Fibroblast of the conjunctiva (primary cell): ENCODE measurements around the gene NR2C2.

ENCODE experiments used
- DNase-seq: peaks from one replicate; pipeline ENCODE4 v3.0.0-alpha.2; 2010; ENCODE audit warnings: low read depth

NR2C2 gene

GRCh38 chr3:15064299-15064834, 117.0 kb downstream of the NR2C2 start:
- no peak for DNase-seq

DNA sequence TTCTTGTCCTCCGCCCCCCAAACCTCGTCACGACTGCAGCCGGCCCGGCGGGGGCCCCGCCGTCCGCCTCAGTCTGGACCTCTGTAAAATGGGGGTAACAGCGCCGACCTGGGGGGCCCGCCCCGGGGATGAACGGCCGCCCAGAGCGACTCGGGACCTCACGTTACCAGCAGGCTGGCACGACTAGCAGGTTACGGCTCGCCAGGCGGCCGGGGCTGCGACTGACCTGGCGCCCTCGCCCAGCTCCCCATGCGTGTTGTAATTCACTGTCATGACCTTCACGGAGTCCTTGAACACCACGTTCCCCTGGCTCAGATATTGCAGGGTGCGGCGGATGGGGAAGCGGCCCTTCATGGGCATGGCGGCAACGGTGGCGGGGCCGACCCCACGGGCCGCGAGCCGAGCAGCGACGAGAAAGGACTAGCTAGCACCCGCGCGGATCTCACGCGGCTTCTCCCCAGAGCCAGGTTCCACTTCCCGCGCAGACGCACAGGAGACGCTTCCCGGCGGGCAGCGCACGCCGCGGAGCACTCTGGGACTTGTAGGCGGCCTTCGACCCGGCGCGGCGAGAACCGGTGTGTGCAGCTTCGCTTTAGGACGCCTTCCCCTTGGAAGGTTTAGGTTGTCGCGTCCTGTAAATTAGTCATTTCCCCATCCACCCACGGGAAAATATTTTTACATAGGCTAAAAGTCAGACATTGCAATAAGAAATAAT, 117.6 kb downstream of the NR2C2 start, which contains the start of gene MRPS25:
TSS of gene MRPS25 (minus strand) at position 481 of the 715 bp plus-strand sequence. CDS start at position 360, 121 bp downstream.
- DNase-seq = peak; percentile 80

DNA sequence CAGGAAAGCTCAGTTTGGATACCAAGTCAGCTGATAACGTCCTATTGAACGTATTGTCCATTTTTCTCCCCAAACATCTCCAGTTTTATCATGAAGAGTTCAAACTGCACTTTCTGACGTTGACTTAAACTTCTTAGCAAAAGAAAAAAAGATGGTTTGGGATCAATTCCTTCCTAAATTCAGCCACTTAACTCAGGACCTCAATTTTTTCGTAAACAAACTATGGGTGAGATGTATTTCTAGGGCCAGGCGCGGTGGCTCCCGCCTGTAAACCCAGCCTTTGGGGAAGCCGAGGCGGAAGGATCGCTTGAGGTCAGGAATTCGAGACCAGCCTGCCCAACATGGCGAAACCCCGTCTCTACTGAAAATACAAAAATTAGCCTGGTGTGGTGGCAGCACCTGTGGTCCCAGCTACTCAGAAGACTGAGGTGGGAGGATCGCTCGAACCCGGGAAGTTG, 118.2 kb downstream of the NR2C2 start:
- no peak for DNase-seq

DNA sequence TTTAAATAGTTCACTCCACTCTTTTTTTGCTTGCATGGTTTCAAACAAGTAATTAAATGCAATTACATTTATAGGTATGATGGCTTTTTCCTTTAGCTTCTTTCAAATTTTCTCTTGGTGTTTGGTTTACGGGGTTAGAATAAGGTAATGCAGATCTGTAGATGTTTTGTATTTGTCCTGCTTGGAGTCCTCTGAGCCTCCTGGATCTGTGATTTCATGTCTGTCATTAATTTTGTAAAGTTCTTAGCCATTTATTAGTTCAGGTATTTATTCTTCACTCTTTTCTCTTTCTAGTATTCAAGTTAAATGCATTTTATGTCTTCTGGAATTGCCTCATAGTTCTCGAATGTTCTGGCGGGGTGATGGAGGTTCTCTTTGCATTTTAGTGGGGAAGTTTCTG, 119.1 kb downstream of the NR2C2 start:
- no peak for DNase-seq

DNA sequence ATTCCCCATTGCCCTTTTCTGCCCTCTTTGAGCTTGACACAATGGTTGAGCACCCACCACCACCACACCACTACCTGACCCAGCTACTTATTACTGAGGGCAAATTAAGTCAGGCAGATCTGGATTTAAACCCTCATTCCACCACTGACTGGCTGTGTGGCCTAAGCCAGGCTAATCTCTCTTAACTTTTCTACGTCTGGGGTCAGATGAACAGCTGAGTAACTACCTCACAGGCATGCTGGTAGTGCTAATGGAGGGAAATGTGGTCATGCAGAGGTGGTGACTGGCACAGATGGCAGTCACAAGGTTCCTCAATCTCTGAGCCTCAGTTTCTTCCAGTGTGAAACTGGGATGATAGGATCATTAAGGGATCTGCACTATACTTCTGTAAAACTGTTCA, 122.1 kb downstream of the NR2C2 start:
- no peak for DNase-seq

DNA sequence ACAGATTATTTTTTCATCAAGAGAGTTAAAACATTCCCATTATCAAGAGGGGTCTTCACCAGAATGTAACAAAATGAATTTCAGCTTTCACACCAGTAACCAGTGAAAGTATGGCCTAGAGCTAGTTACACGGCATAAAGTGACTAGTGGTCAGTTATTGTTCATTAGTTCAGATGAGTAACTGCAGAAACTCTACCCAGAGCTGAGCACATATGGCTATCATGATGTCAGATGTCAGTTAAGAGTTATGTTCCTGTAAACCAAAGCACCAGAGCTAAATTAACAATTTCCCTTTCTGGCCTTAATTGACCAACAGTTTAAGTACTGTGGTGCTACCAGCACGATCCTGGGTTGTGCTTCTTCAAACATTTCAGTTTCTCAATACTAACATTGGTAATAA, 124.3 kb downstream of the NR2C2 start:
- DNase-seq = no peak

DNA sequence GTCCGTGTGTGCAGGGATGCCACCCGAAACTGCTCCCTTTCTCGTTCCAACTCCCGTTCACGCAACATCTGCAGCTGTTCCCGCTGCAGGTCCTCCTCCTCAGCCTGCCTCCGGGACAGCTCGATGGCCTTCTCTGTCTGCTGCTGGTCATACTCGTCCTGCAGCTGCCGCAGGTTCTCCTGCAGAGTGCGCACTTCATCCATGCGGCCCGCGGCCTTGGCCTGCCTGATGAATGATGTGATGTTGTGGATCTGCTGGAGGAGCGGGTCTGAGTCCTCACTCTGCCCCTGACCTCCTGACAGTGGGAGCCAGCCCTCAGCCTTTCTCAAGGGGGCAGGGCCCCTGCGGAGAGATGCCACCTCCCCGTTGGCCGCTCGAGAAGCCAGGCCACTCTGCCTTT, 127.1 kb downstream of the NR2C2 start:
- no peak for DNase-seq

GRCh38 chr3:15079091-15079490, 131.7 kb downstream of the NR2C2 start:
- no peak for DNase-seq

DNA sequence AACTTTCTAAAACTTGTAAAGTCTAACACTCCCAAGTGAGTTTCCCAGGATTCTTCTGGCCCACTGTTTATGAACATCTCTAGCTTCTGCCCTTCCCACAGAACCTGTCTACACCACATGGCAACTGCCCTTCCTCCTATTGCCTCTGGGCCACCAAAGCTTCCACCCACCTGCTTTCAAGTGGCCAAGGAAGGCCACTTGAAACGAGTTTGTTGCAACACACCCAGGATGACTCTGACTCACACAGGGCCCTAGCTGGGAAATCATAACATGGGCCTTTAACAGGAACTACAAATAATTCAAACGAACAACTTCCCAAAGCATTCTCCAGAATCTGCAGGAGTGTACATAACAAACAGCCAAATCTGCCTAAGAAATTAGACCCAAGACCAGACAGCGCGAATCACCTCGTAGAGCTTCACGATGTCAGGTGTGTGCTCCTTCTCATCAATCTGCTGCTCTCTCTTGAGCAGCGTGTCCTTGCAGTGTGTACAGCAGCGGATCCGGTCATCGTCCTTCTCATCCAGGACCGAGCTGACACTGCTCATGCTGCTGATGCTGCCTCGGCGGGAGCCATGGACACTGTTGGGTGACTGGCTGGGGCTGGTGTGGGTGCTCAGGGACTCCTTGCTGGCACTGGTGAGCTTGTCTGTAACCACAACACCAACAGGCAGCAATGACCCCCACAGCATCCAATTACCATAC, 134.7 kb downstream of the NR2C2 start:
- no peak for DNase-seq

DNA sequence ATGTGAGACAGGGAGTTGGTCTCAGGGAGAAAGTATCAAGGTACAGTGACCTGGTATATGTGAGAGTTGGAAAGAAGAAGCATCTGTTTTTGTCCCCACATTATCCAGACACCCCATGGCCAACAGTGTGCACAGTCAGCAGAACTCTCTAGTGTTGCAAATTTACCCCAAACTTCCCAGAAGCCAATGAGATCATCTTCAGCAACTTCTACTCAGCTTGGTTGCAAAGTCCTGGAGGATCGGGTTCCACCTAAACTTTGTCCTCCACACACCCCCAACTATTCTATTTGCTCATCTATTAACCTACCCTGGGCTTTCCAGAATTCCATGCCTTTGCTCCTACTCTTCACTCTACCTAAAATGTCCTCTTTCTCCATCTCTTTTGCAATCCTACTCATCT, 135.9 kb downstream of the NR2C2 start:
- DNase-seq = no peak

- no peak for DNase-seq
Measured at GRCh38 chr3:15086263-15086662, 138.9 kb downstream of the NR2C2 start.

- no peak for DNase-seq
Measured at GRCh38 chr3:15086699-15087098, 139.3 kb downstream of the NR2C2 start.

- DNase-seq = no peak
Measured at GRCh38 chr3:15089201-15089600, 141.8 kb downstream of the NR2C2 start.

DNA sequence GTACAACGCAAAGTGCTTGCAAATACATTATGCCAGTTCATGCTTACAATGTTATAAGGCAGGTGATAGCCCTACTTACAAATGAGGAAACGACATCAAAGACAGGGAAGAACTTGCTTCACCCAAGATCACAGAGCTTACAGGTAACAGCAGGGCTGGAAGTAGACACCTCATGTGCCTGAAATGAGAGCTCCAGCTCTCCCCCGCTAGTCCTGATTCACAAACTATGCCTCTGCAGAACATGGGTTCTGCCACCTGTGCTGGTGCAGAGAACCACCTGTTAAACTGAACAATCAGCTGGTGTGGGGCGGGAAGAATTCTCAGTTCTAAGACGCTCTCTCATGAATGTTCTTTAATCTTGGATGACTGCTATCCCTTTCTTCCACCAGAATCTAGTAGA, 144.2 kb downstream of the NR2C2 start:
- DNase-seq = no peak

GRCh38 chr3:15092686-15093085, 145.3 kb downstream of the NR2C2 start:
- no peak for DNase-seq

- no peak for DNase-seq
Measured at GRCh38 chr3:15094187-15094875, 146.9 kb downstream of the NR2C2 start.

- no peak for DNase-seq
Measured at GRCh38 chr3:15096046-15096445, 148.7 kb downstream of the NR2C2 start.

DNA sequence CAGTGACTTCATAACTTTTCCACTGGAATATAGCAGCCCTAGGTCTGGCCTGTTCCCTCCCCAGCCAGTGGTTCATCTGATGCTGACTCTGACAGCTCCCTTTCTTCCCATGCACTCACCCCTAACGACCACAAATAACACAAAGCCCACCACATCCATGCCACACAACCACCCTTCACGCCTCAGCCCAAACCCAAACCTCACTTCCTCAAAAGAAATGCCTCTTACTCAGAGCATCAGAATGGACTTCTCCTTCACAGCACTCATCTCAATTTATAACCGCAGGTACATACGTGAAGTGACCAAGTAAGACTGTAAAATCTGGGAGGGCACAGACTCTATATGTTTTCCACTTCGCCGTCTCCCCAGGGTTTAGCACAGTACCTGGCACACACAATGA, 150.5 kb downstream of the NR2C2 start:
- no peak for DNase-seq
